ENCODE results near the gene PLPPR1.

DNA sequence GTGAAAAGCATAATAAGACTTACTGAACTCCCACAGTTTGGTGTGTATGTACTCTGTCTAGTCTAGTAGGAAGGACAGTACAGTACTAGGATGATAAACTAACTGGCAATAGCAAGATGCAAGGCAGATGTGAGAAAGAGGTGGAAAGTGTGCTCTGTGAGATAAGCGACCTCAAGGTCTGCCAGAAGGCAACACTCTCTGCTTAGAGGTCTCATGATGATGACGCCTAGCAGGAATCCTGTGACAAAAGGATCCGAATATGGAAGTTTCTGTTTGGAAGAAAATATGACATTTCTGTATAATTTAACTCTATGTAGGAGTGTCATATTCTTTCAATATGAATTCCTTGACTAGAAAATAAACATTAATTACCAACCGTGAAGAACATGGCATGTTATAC lies 112.2 kb downstream of the PLPPR1 start:
- TF ChIP-seq, protein P1, sequence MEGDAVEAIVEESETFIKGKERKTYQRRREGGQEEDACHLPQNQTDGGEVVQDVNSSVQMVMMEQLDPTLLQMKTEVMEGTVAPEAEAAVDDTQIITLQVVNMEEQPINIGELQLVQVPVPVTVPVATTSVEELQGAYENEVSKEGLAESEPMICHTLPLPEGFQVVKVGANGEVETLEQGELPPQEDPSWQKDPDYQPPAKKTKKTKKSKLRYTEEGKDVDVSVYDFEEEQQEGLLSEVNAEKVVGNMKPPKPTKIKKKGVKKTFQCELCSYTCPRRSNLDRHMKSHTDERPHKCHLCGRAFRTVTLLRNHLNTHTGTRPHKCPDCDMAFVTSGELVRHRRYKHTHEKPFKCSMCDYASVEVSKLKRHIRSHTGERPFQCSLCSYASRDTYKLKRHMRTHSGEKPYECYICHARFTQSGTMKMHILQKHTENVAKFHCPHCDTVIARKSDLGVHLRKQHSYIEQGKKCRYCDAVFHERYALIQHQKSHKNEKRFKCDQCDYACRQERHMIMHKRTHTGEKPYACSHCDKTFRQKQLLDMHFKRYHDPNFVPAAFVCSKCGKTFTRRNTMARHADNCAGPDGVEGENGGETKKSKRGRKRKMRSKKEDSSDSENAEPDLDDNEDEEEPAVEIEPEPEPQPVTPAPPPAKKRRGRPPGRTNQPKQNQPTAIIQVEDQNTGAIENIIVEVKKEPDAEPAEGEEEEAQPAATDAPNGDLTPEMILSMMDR (IDR thresholded peaks at IDR 0.05; ENCODE audit: insufficient read depth, low read length, poor library complexity, severe bottlenecking), result no peak
- no peak for TF ChIP-seq EZH2phosphoT487 (conservative IDR thresholded peaks at IDR 0.05; ENCODE audit: low read length)

Measured in SU-DHL-6 (cell line).